Measurements from ENCODE around the gene GPS1. TPM values are rescaled to one million over a fixed set of nuclear protein-coding genes. Genes with fewer than 3 reads are reported as not detected.

The GPS1 gene
- total RNA-seq, 6 experiments from 2014 or later, result 127 to 144 (median 141) TPM

- no peaks in the 10 kb centered on the region for H3K9me3 Mint-ChIP-seq
- H3K36me3 Mint-ChIP-seq (ENCODE audit: low read depth), result peaks cover 5% of the 10 kb centered on the region; the same call in 1 of the 2 replicates
- H3K4me3 Mint-ChIP-seq, result no peak overlapping the region
- no peak for TF ChIP-seq CTCF (IDR thresholded peaks at IDR 0.05)
- no peaks in the 10 kb centered on the region for H3K4me1 Mint-ChIP-seq (ENCODE audit: low read depth)
- no peak overlapping the region for H3K27ac Mint-ChIP-seq
- DNase-seq, result no peak
- H3K27me3 Mint-ChIP-seq (ENCODE audit: insufficient read depth), result no peaks in the 10 kb centered on the region
Observed at GRCh38 chr17:82047379-82047778, 4.3 kb upstream of the GPS1 start.

- DNase-seq, result no peak
- H3K9me3 Mint-ChIP-seq, result no peaks in the 10 kb centered on the region
- peaks cover 5% of the 10 kb centered on the region; the same call in 1 of the 2 replicates for H3K36me3 Mint-ChIP-seq (ENCODE audit: low read depth)
- H3K4me1 Mint-ChIP-seq (ENCODE audit: low read depth), result peaks cover 5% of the 10 kb centered on the region; the same call in 1 of the 2 replicates
- H3K4me3 Mint-ChIP-seq, result no peak overlapping the region
- TF ChIP-seq CTCF (IDR thresholded peaks at IDR 0.05), result no peak
- no peak overlapping the region for H3K27ac Mint-ChIP-seq
- no peaks in the 10 kb centered on the region for H3K27me3 Mint-ChIP-seq (ENCODE audit: insufficient read depth)
Observed at GRCh38 chr17:82047914-82048570, 3.7 kb upstream of the GPS1 start.

GRCh38 chr17:82048571-82048971, 3.1 kb upstream of the GPS1 start:
- DNase-seq, result no peak
- Mint-ChIP-seq H3K4me3 (no peak overlapping the region), H3K9me3 (no peaks in the 10 kb centered on the region), H3K27ac (no peak overlapping the region), H3K4me1 (ENCODE audit: low read depth) (peaks cover 10% of the 10 kb centered on the region; the same call in 1 of the 2 replicates), H3K36me3 (ENCODE audit: low read depth) (peaks cover 5% of the 10 kb centered on the region; the same call in 1 of the 2 replicates), H3K27me3 (ENCODE audit: insufficient read depth) (no peaks in the 10 kb centered on the region)
- TF ChIP-seq CTCF (IDR thresholded peaks at IDR 0.05), result no peak

GRCh38 chr17:82049106-82049505, 2.6 kb upstream of the GPS1 start:
- Mint-ChIP-seq H3K27ac (no peak overlapping the region), H3K4me3 (no peak overlapping the region), H3K27me3 (ENCODE audit: insufficient read depth) (no peaks in the 10 kb centered on the region), H3K36me3 (ENCODE audit: low read depth) (peaks cover 5% of the 10 kb centered on the region; the same call in 1 of the 2 replicates), H3K9me3 (no peaks in the 10 kb centered on the region), H3K4me1 (ENCODE audit: low read depth) (peaks cover 10% of the 10 kb centered on the region; the same call in 1 of the 2 replicates)
- DNase-seq, result no peak
- TF ChIP-seq CTCF (IDR thresholded peaks at IDR 0.05), result no peak

GRCh38 chr17:82049521-82049971, 2.2 kb upstream of the GPS1 start:
- no peak for DNase-seq
- H3K27me3 Mint-ChIP-seq (ENCODE audit: insufficient read depth), result no peaks in the 10 kb centered on the region

More at GRCh38 chr17:82049521-82049971, 2.2 kb upstream of the GPS1 start:
- Mint-ChIP-seq H3K27ac (no peak overlapping the region), H3K9me3 (no peaks in the 10 kb centered on the region), H3K36me3 (ENCODE audit: low read depth) (peaks cover 5% of the 10 kb centered on the region; the same call in 1 of the 2 replicates), H3K4me3 (no peak overlapping the region), H3K4me1 (ENCODE audit: low read depth) (peaks cover 10% of the 10 kb centered on the region; the same call in 1 of the 2 replicates)
- no peak for TF ChIP-seq CTCF (IDR thresholded peaks at IDR 0.05)

Measured in HFFc6 (cell line).